Medulla oblongata (tissue), 1 donor: ENCODE data around the gene GRIN2D.
"Not testable (repeated sequence)": the region's sequence is repeated elsewhere in the genome, so short reads cannot be mapped to it uniquely, and the experiment has no call there.

Experiments
- DNase-seq: peaks from one replicate; pipeline ENCODE4 v3.0.0-alpha.2; 2015; ENCODE audit errors: extremely low spot score

The GRIN2D gene

GRCh38 chr19:48371771-48372170 is 21.7 kb upstream of the GRIN2D start:
- DNase-seq: not testable (repeated sequence)

- DNase-seq: no peak
These were observed 20.6 kb upstream of the GRIN2D start for GRCh38 chr19:48372904-48373303.

DNA sequence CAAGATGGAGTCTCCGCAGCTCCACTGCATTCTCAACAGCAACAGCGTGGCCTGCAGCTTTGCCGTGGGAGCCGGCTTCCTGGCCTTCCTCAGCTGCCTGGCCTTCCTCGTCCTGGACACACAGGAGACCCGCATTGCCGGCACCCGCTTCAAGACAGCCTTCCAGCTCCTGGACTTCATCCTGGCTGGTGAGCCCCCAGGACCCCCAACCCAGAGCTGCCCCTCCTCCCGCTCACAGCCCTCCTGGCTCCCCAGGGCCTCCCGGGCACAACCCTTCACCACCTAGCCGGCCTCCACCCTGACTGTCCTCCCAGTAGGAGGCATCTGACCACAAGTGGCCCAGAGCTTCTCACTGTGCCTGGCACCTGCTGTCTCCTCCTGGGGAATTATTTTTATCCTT is 19.9 kb upstream of the GRIN2D start:
- no peak for DNase-seq

GRCh38 chr19:48378194-48378570 is 15.3 kb upstream of the GRIN2D start:
- no peak for DNase-seq

GRCh38 chr19:48379058-48379457 is 14.4 kb upstream of the GRIN2D start:
- no peak for DNase-seq

DNA sequence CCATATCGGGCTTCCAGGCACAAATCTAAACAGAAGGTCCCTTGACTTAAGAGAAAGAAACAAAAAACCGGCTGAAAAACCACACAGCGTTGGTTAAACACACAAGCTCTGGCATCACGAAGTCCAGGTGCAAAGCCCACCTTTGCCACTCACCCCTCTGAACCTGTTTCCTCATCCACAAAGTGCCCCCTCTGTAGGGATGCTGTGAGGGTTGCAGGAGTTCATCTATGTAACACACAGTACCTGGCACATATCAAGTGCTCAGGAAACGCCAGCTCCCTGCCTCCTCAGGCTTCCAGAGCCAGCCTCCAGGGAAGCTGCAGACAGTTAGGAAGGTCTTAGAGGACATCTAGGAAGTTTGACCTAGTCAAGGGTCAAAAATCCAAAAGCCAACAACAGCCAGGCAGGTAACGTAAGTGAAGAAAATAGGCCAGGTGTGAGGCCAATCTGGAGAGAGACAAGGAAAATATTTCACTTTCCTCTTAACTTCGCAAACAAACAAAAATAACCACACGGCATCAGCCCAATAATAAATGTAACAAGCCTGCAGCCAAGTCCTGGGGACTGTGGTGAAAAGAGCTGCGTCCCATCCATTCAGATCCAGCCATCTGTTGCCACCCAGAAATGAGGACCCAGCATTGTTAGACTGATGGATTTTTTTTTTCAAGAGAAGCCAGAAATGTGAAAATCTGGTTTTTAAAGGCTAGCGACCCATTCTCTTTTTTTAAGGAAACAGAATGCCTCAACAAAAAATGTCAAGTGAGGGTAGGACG is 12.1 kb upstream of the GRIN2D start:
- no peak for DNase-seq

- DNase-seq: no peak
These were observed 11.2 kb upstream of the GRIN2D start for GRCh38 chr19:48382286-48382685.

- DNase-seq: no peak
These were observed 7.9 kb upstream of the GRIN2D start for GRCh38 chr19:48385461-48386087.

DNA sequence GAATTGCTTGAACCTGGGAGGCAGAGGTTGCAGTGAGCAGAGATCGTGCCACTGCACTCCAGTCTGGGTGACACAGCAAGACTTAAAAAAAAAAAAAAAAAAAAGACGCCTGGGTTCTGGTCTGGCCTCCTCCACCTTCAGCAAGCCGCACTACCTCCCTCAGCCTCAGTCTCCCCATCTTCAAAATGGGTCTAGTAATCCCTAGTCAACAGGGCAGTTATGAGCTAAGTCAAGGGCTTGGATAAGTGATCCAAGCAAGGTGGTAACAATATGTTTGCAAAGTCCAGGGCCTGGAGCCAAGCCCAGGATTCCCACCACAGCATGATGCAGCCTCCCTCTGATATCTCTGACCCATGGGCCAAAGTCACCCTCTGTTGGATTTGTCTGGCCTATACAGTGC is 6.5 kb upstream of the GRIN2D start:
- no peak for DNase-seq

- DNase-seq: peak; percentile 58
These were observed 3.0 kb upstream of the GRIN2D start for GRCh38 chr19:48390188-48391099.

DNA sequence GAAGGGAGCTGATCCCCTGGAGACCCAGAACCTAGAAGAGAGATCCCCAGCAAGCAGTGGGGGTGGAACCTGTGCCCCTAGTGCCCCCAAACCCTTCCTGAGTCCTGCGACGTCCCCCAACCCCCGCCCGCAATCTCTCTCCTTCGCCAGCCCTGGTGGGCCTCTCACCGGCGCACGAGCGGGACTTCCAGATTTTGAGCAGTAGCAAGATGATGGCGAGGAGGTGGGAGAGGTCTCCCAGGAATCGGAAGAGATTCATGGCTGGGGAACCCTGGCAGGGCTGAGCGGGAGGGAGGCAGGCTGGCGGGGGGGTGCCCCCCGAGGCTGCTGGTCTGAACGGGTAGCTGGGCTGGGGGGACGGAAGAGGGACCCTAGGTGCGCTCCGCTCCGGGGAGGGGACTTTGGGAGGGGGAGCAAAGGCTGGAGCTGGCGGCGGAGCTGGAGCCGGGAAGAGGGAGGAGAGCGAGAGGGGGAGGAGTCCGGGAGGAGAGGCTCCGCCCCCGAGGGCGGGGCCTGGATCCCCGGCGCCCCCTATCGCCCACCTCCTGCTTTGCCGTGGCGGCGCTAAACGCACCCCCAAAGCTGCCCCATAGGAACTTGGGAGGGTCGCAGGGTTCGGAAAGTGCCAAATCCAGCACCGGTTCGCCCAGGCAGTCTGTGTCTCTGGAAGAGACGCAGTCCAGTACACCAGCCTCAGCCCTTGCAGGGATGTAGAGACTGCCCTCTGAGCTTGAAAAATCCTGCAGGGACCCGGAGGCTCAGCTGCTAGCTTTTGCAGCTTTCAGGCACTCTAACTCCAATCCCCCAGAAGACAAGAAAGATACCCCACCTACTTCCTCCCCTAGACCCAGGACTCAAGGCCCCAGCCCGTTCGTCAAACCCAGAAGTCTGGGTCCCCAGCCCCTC is 2.1 kb upstream of the GRIN2D start, which contains the start of gene KDELR1:
TSS of gene KDELR1 (minus strand) at position 452 of the 906 bp plus-strand sequence. CDS start at position 259, 193 bp downstream.
- peak; percentile 88 for DNase-seq

DNA sequence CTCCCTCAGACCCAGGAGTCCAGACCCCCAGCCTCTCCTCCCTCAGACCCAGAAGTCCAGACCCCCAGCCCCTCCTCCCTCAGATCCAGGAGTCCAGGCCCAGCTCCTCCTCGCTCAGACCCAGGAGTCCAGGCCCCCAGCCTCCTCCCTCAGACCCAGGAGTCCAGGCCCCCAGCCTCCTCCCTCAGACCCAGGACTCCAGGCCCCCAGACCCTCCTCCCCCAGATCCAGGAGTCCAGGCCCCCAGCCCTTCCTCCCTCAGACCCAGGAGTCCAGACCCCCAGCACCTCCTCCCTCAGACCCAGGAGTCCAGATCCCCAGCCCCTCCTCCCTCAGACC is 1.5 kb upstream of the GRIN2D start:
- DNase-seq: not testable (repeated sequence)

- DNase-seq: no peak
These were observed 459 bp upstream of the GRIN2D start for GRCh38 chr19:48392860-48393558.

DNA sequence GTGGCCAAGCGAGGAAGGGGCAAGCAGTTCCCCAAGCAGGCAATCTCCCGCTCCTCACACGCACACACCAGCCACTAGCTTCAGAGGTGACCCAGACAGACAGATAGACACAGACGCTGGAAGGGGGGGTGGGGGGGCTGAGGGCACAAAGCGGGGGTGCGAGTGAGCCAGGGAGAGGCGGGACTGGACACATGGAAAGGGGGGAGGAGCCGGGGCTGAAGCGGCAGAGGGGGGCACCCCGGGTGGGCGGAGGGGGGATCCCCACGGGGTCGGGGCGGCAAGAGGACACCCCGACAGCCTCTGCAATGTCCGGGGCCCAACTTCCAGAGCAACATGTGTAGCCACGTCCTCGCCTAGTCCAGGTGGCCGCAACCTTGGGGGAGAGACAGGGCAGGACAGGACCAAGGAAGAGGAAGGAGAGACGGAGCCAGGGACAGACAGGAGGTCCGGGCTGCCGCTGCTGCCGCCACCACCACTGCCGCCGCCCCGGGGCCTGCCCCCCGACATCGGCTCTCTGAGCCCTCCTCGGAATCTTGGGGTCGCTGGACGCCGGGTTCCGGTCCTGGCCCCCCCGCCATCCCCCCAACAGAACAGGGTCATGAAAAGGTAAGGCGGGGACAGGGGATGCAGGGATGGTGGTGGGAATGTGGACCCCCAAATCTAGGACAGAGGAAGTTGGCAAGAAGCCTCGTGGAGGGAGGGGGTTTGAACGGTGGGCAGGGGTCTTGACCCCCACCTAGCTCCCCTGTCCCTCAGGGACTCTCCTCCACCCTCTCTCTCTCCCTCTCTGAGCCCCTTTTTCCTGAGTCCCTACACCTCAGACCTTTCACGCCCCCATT is 1.1 kb downstream of the GRIN2D start:
- no peak for DNase-seq

- no peak for DNase-seq
These were observed 1.6 kb downstream of the GRIN2D start for GRCh38 chr19:48395170-48395455.

- no peak for DNase-seq
These were observed 2.0 kb downstream of the GRIN2D start for GRCh38 chr19:48395499-48395898.

DNA sequence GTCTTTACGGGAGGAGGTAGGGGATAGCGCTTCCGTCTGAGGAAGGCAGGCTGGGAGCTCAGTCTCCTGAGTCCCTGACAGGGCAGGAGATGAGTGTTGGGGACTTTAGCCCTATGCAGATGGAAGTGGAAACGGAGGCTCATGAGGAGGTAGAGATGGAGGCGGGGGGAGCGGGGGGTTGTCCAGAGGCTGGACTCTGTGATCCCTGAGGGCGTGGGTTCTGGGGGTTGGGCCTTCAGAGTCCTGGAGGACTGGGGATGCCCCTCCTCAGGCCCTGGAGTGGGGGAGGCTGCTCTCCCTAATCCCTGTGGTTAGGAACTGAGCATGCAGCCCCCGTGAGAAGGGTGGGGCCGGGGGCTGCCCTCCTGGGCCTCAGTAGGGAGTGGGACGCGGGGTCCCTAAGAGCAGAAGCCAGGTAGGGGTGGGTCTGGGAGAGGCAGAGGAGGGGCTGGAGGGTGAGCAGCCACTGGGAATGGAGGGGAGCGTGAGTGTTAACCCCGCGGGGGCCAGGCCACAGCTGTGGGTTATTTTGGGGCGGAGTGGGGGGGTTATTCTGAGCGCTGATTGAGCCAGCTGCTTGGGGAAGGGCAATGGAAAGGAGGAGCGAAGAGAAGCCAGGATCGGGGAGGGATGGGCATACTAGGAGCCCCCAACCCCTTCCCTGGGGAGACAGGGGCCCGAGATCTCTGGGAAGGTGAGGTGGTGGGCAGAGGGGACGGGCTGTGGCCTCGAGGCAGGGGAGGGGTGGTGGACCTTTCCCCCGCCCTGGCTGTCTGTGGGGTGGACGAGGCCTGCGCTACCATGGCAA is 2.8 kb downstream of the GRIN2D start:
- no peak for DNase-seq

- no peak for DNase-seq
These were observed 3.3 kb downstream of the GRIN2D start for GRCh38 chr19:48396824-48397176.
